Heart left ventricle (tissue), 13 donors: Measurements from ENCODE around the gene TCF23.

Source experiments
- POLR2A ChIP-seq, 2 donors: fragments of 450-650 bp; IDR thresholded peaks; one replicate each; pipeline ENCODE4 v1.6.1; 2017; ENCODE audit warnings: antibody characterized with exemption in 2 of 2, mild to moderate bottlenecking in 2 of 2, moderate library complexity in 2 of 2
- TF ChIP-seq, protein P1 (sequence below), 12 donors: fragments of 200-600 bp; sonication (generic) in 4 of 12; IDR thresholded peaks; one replicate each; pipeline versions ENCODE4 v1.5.0 to v1.8.0; 2018 to 2022; ENCODE audit warnings: antibody characterized with exemption in 12 of 12, mild to moderate bottlenecking in 5 of 12
- donor health status: ischemic (EF 13 %, LVEDD 7.1; RV severe dilation, severe dysfunction).
- donor health status: DM: no; HTN: yes; CAD: no.
- donor health status: DM: no; HTN: no; CAD: no.
- donor health status: ischemic (EF 25% LVEDD 6.9; RV normal size, moderate dysfunction).
- donor health status: ischemic (EF 25% LVEDD 5.7; RV mildly dilated, moderate dysfunction).
- donor health status: ischemic (EF 35%, LVEDD 5.7; RV mildly dilated, moderate dysfunction).
- donor health status: nonischemic (EF 11% LVEDD 7.7; RV severe dilation, severe dysfunction).
- donor health status: DM: yes; HTN: yes; CAD: no.
- donor health status: PGD.
- donor health status: ischemic (EF 29% LVEDD 5.4; RV normal size, mild dysfunction).
- donor health status: nonischemic (EF 23%, LVEDD 6.1; RV moderate dilation, normal function).

- TF ChIP-seq, protein P1, sequence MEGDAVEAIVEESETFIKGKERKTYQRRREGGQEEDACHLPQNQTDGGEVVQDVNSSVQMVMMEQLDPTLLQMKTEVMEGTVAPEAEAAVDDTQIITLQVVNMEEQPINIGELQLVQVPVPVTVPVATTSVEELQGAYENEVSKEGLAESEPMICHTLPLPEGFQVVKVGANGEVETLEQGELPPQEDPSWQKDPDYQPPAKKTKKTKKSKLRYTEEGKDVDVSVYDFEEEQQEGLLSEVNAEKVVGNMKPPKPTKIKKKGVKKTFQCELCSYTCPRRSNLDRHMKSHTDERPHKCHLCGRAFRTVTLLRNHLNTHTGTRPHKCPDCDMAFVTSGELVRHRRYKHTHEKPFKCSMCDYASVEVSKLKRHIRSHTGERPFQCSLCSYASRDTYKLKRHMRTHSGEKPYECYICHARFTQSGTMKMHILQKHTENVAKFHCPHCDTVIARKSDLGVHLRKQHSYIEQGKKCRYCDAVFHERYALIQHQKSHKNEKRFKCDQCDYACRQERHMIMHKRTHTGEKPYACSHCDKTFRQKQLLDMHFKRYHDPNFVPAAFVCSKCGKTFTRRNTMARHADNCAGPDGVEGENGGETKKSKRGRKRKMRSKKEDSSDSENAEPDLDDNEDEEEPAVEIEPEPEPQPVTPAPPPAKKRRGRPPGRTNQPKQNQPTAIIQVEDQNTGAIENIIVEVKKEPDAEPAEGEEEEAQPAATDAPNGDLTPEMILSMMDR (IDR thresholded peaks at IDR 0.05): peak in 3 of 12 donors; percentile 6 to 34 (median 21)
- TF ChIP-seq POLR2A (IDR thresholded peaks at IDR 0.05): peak; percentile 21 to 91
Measured at GRCh38 chr2:27133905-27134780, 14.7 kb upstream of the TCF23 start, which contains the start of gene PREB.
